A549 (cell line): ENCODE results near the gene SEMA3E.

Experiments used
- BHLHE40 ChIP-seq: IDR thresholded peaks from 2 replicates; pipeline ENCODE4 v1.6.1; 2012; ENCODE audit warnings: low read depth, low read length, inconsistent platforms
- CBX8 ChIP-seq: fragments of 200-600 bp; sonication (generic); IDR thresholded peaks from 2 replicates; pipeline ENCODE4 v1.6.1; 2016
- EHMT2 ChIP-seq: fragments of 200-600 bp; sonication (generic); IDR thresholded peaks from 2 replicates; pipeline ENCODE4 v1.6.1; 2016; ENCODE audit warnings: antibody characterized with exemption, low read depth, mild to moderate bottlenecking, moderate library complexity
- FOXS1 ChIP-seq: fragments of 250-450 bp; sonication (Bioruptor Pico); IDR thresholded peaks from 2 replicates; pipeline ENCODE4 v1.5.0; 2020; ENCODE audit warnings: mild to moderate bottlenecking, moderate library complexity
- MYC ChIP-seq: IDR thresholded peaks from 2 replicates; pipeline ENCODE4 v1.6.1; 2012; ENCODE audit warnings: mild to moderate bottlenecking, inconsistent platforms, low read length, improper control_type of control experiment, borderline replicate concordance
- RCOR1 ChIP-seq: fragments of 150-350 bp; IDR thresholded peaks from 2 replicates; pipeline ENCODE4 v1.6.1; 2014; ENCODE audit warnings: antibody characterized with exemption, low read length, low read depth
- TF ChIP-seq, protein P1 (sequence below): fragments of >200 bp; sonication (Bioruptor Twin); formaldehyde crosslinking; IDR thresholded peaks from 3 replicates; pipeline ENCODE4 v1.5.1; 2016

GRCh38 chr7:83643739-83644138, 5.2 kb downstream of the SEMA3E start:
- TF ChIP-seq EHMT2, result no peak
- TF ChIP-seq RCOR1, result no peak
- TF ChIP-seq BHLHE40, result no peak
- TF ChIP-seq, protein P1, sequence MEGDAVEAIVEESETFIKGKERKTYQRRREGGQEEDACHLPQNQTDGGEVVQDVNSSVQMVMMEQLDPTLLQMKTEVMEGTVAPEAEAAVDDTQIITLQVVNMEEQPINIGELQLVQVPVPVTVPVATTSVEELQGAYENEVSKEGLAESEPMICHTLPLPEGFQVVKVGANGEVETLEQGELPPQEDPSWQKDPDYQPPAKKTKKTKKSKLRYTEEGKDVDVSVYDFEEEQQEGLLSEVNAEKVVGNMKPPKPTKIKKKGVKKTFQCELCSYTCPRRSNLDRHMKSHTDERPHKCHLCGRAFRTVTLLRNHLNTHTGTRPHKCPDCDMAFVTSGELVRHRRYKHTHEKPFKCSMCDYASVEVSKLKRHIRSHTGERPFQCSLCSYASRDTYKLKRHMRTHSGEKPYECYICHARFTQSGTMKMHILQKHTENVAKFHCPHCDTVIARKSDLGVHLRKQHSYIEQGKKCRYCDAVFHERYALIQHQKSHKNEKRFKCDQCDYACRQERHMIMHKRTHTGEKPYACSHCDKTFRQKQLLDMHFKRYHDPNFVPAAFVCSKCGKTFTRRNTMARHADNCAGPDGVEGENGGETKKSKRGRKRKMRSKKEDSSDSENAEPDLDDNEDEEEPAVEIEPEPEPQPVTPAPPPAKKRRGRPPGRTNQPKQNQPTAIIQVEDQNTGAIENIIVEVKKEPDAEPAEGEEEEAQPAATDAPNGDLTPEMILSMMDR, result no peak
- TF ChIP-seq CBX8, result no peak
- no peak for TF ChIP-seq FOXS1 (CRISPR knock-in tag)
- TF ChIP-seq MYC, result no peak
